Tongue (tissue), 2 donors: ENCODE measurements around the gene FAM120A. TPM values are rescaled to one million over a fixed set of nuclear protein-coding genes. Genes with fewer than 3 reads are reported as not detected.

Experiments
- DNase-seq: peaks from one replicate; pipeline ENCODE4 v3.0.0-alpha.2; 2015
- total RNA-seq: library from RNA; depleted of rRNA; stranded (reverse); fragments of >200 nt; gene quantifications from one replicate; pipeline ENCODE4 v1.2.3, GENCODE V29; 2014

The FAM120A gene
- total RNA-seq, 1 donor from 2014 or later = 111 TPM

- peak; percentile 45 for DNase-seq
Measured at GRCh38 chr9:93451849-93452709, 594 bp downstream of the FAM120A start.

GRCh38 chr9:93452710-93453046 is 1.2 kb downstream of the FAM120A start:
- DNase-seq = no peak

- DNase-seq = peak; percentile 97
Measured at GRCh38 chr9:93453047-93453914, 1.8 kb downstream of the FAM120A start, which contains the start of gene FAM120AOS. Gene FAM120AOS, minus strand, starts transcription at chr9:93453581. Its CDS starts 872 bp downstream, at chr9:93452709.

GRCh38 chr9:93456022-93456421 is 4.5 kb downstream of the FAM120A start:
- DNase-seq = no peak

GRCh38 chr9:93456504-93456903 is 5.0 kb downstream of the FAM120A start:
- no peak for DNase-seq

GRCh38 chr9:93457006-93457405 is 5.5 kb downstream of the FAM120A start:
- DNase-seq = no peak

GRCh38 chr9:93458712-93459111 is 7.2 kb downstream of the FAM120A start:
- DNase-seq = no peak

- DNase-seq = peak; percentile 13
Measured at GRCh38 chr9:93459432-93459847, 8.0 kb downstream of the FAM120A start.

- DNase-seq = no peak
Measured at GRCh38 chr9:93460689-93461413, 9.4 kb downstream of the FAM120A start.

- DNase-seq = no peak
Measured at GRCh38 chr9:93461414-93461743, 9.9 kb downstream of the FAM120A start.

GRCh38 chr9:93461821-93462220 is 10.3 kb downstream of the FAM120A start:
- DNase-seq = no peak

- no peak for DNase-seq
Measured at GRCh38 chr9:93463638-93464248, 12.3 kb downstream of the FAM120A start.

- no peak for DNase-seq
Measured at GRCh38 chr9:93464395-93464794, 12.9 kb downstream of the FAM120A start.

GRCh38 chr9:93464876-93465275 is 13.4 kb downstream of the FAM120A start:
- no peak for DNase-seq

GRCh38 chr9:93465855-93466254 is 14.4 kb downstream of the FAM120A start:
- DNase-seq = no peak

GRCh38 chr9:93466416-93467061 is 15.1 kb downstream of the FAM120A start:
- DNase-seq = no peak

- DNase-seq = no peak
Measured at GRCh38 chr9:93467062-93467416, 15.6 kb downstream of the FAM120A start.

GRCh38 chr9:93467462-93467861 is 16.0 kb downstream of the FAM120A start:
- no peak for DNase-seq

- peak; percentile 21 for DNase-seq
Measured at GRCh38 chr9:93468763-93469456, 17.4 kb downstream of the FAM120A start.

GRCh38 chr9:93470391-93470790 is 18.9 kb downstream of the FAM120A start:
- no peak for DNase-seq

GRCh38 chr9:93471124-93471523 is 19.6 kb downstream of the FAM120A start:
- DNase-seq = no peak
